HG02973 (cell line): Measurements from ENCODE around the gene LTK.
"Not testable (repeated sequence)": the region's sequence is repeated elsewhere in the genome, so short reads cannot be mapped to it uniquely, and the experiment has no call there.

Experiments
- ATAC-seq: cut with Tn5 transposase; IDR thresholded peaks from one replicate; pipeline ENCODE4 v1.9.1; 2021; ENCODE audit warnings: moderate library complexity; ENCODE audit not compliant: unreplicated experiment

The LTK gene

GRCh38 chr15:41480396-41481140 lies 33.1 kb downstream of the LTK start:
- no peak for ATAC-seq

- ATAC-seq, result no peak
These were observed 37.1 kb downstream of the LTK start for GRCh38 chr15:41476416-41477048.

- ATAC-seq, result no peak
These were observed 38.7 kb downstream of the LTK start for GRCh38 chr15:41474941-41475340.

GRCh38 chr15:41474436-41474835 lies 39.2 kb downstream of the LTK start:
- no peak for ATAC-seq

- no peak for ATAC-seq
These were observed 40.2 kb downstream of the LTK start for GRCh38 chr15:41473418-41473817.

- ATAC-seq, result not testable (repeated sequence)
These were observed 44.0 kb downstream of the LTK start for GRCh38 chr15:41469644-41470043.

- ATAC-seq, result no peak
These were observed 46.9 kb downstream of the LTK start for GRCh38 chr15:41466711-41467110.

GRCh38 chr15:41465822-41466421 lies 47.7 kb downstream of the LTK start:
- no peak for ATAC-seq

GRCh38 chr15:41464889-41465580 lies 48.6 kb downstream of the LTK start:
- ATAC-seq, result no peak

GRCh38 chr15:41462084-41462795 lies 51.4 kb downstream of the LTK start:
- no peak for ATAC-seq
